Body of pancreas (tissue), 4 donors: ENCODE results near the gene EIF4H.

Source experiments
- CTCF ChIP-seq, 7 experiments: fragments of 450-650 bp in 4 of 7; fragments of 200-600 bp in 3 of 7; sonication (generic) in 3 of 7; IDR thresholded peaks; one replicate each; pipeline ENCODE4 v1.5.1; 2016 to 2019; ENCODE audit warnings: antibody characterized with exemption in 7 of 7
- POLR2A ChIP-seq, 3 donors: fragments of 450-650 bp; IDR thresholded peaks; one replicate each; pipeline ENCODE4 v1.6.1; 2016; ENCODE audit warnings: antibody characterized with exemption in 3 of 3, mild to moderate bottlenecking in 2 of 3

- TF ChIP-seq POLR2A (IDR thresholded peaks at IDR 0.05), result no peak
- no peak for TF ChIP-seq CTCF (IDR thresholded peaks at IDR 0.05)
Observed at GRCh38 chr7:74176555-74176954, 2.4 kb downstream of the EIF4H start.
